NCI-H2171 (cell line): Measurements from ENCODE around the gene RNF25.

Source experiments
- DNase-seq: peaks from one replicate; lab custom pipeline; 2025; lab: John Stamatoyannopoulos, UW

The RNF25 gene, protein sequence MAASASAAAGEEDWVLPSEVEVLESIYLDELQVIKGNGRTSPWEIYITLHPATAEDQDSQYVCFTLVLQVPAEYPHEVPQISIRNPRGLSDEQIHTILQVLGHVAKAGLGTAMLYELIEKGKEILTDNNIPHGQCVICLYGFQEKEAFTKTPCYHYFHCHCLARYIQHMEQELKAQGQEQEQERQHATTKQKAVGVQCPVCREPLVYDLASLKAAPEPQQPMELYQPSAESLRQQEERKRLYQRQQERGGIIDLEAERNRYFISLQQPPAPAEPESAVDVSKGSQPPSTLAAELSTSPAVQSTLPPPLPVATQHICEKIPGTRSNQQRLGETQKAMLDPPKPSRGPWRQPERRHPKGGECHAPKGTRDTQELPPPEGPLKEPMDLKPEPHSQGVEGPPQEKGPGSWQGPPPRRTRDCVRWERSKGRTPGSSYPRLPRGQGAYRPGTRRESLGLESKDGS

DNA sequence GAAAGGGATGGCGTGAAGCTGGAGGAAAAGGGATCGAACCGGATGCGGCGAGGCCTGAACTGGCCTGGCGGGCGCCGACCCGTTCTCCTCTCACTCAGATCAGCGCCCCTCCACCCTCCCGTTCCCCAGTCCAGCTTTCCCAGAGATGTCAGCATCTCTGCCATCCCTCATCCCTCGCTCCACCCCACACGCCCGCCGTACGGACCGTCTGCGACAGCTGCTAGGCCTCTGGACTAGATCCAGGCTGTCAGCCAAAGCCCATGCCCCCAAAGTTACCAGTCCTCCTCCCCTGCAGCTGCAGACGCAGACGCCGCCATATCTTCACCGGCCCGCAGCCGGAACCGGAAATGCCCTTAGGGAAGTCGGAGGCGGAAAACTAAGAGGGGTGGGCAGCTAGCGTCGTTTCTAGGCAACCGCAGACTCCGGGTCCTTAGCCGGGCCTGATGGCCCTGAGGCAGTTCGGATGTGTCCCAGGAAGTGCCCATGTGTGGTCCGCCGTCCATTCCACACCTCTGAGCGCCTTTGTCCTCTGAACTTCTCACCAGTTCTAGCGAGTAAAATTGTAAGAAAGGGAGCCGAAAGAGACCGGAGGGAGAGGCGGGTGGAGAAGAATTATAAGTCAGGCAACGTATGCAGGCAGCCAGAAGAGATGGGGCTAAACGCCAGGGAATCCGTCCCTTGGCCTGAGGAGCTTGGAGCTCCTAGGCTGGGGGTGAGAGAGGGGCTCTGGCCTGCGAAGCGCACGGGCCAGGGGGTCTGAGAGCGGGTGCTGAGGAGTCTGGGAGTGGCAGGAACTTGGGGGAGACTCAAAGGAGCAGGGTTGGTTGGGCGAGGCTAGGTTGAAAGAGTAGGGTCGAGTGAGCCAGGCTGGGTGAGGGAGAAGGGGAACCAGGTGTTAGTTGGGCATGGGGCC lies at the start of gene RNF25, which contains the start of gene STK36:
Gene RNF25, minus strand, starts transcription at position 349 of the 913 bp plus-strand sequence. Its CDS starts 32 bp downstream, at position 317.
Gene STK36, plus strand, starts transcription at position 433 of the 913 bp plus-strand sequence. CDS start 744 bp downstream, outside the sequence.
- peak; percentile 91 for DNase-seq

DNA sequence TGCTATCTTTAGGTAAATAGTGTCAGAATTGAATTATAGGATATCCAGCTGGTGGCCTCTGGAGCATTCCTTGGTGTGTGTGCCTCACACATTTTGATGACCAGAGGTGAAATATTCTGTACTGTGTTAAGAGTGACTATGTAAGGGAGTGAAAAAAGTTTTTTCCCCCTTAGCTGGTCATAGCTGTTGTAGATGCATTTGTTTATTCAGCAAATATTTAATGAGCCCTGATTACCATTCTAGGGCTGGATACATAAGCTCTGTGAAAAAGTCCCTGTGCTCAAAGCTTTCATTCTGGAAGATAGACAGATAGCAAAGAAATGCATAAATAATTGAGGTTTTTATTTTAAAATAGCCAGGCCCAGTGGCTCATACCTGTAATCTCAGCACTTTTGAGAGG lies 49.7 kb upstream of the RNF25 start:
- no peak for DNase-seq

DNA sequence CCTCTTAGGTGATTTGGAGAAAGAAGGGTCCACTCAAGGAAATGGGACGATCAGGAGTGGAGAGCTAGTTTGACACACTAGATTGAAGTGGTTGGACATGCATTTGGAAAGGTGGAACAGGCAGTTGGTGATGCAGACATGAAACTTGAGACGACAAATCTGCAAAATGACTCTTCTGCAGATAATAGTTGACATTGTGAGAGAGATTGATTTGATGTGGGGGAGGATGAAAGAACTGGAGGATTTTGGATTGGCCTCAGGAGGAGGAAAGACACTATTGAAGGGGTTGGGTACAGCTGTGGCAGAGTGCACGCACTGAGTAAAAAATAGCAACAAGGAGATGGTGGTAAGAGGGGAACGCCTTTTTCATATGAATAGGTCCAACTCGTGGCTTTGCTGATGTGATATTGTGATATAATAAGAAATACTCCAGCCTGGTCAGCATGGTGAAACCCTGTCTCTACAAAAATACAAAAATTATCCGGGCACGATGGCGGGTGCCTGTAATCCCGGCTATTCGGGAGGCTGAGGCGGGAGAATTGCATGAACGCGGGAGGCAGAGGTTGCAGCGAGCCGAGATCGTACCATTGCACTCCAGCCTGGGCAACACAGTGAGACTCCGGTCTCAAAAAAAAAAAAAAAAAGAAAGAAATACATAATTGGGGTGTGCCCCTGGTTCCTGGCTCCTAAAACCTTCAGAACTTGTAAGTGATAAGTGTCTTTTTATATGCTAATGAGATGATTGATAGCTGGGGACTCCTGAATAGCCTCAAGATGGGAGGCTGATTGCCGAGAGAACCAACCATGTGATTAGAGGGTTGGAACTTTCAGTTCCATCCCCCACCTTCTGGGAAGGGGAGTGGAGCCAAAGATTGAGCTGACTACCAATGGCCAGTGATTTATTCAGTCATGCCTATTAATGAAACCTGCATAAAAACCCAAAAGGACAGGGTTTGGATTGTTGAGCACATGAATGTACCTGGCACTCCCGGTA lies 48.5 kb upstream of the RNF25 start:
- no peak for DNase-seq

DNA sequence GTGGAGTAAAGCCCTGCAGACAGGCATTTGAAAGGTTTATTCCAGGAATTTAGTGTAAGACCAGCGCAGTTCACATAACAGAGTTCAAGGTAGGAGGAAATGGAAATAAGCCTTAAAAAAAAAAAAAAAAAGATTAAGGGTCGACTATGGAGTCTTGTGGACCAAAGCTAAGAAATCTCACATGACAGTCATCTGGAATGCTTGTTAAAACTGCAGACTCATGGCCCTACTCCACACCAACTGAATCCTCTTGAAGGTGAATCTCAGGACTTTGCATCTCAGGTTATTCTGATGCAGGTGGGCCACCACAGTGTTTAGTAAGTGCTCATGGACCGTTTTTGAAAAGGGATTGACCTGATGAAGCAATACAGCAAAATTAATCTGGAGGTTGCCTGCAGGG lies 47.7 kb upstream of the RNF25 start:
- DNase-seq: no peak

DNA sequence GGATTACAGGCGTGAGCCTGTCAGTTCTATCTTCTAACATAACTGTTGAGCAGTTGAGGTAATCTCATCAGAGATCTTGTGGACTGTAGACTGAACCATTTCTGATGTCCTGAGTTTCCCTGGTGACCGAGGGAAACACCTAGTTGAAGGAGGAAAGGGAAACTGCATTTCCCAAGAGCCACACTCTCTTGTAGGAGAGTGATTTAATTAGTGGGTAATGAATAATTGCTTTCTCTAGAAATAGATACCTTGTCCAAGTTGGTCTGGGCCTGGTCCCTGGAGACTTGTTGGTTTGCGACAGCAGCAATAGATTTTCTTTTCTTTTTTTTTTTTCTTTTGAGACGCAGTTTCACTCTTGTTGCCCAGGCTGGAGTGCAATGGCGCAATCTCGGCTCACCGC lies 46.3 kb upstream of the RNF25 start:
- no peak for DNase-seq

DNA sequence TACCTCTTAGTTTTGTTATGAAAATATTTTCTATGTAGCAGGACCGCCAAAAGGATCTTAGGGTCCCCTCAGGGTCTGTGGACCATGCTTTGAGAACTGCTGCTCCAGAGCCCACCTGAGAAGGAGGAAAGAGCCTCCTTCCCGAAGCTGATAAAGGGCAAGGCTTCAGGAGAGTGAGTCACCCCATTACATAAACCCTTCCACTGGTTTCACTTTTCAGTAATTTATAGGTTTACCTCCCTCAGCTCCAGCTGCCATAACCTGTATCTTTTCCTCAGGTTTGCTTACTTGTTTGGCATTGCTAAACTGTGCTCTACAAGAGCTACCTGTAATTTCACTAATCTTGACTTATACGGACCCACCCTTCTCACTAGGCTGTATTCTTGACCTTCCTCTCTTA lies 45.5 kb upstream of the RNF25 start:
- DNase-seq: no peak

DNA sequence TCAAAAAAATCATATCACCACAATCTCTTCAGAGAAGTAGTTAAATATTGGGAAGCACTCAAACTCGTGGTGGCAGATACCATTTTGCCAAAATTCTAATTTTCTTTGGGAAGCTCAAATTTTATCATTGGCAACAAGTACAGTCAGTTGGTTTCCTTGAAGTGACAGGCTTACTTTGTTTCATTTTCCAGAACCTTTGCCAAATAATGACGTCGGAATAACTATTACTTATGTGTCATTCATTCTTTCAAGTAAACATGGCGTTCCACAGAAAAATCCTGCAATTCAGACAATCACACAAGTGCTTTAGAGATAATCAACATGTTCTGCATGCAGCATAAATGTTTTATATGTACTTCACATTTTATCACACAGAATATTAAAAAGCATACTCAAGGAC lies 44.3 kb upstream of the RNF25 start:
- no peak for DNase-seq

DNA sequence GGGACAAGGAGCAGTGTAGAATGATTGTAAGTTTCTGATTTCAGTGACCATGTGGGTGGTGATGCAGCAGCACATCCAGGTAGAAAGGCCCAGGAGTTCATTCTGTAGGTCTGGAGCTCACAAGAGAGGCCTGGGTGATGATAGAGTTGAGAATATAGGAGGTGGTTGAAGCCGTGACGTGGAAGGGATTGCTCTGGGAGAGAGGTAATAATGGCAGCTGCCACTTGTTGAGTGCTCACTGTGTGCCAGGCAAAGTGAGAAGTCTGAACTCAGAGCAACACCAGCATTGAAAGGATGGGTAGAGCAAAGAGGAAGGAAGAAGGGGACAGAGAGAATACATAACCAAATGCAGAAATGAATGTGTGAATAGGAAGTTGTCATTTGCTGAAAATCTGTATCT lies 42.1 kb upstream of the RNF25 start:
- DNase-seq: no peak

DNA sequence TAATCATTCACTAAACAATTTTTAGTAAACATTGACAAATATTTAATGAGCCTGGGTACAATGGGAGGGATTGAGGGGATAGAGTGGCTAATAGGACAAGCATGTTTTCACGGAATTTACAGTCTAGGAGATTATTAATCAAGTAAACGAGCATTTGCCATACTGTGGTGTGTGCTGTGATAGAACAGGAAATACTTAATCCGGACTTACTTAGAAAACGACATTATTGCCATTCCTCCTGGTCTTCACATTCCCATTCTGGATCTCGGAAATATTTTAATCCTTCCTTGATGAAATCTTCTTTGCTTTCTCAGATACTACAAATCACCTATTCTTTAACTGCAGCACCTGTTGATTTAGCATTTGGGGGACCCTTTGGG lies 39.7 kb upstream of the RNF25 start:
- DNase-seq: no peak

DNA sequence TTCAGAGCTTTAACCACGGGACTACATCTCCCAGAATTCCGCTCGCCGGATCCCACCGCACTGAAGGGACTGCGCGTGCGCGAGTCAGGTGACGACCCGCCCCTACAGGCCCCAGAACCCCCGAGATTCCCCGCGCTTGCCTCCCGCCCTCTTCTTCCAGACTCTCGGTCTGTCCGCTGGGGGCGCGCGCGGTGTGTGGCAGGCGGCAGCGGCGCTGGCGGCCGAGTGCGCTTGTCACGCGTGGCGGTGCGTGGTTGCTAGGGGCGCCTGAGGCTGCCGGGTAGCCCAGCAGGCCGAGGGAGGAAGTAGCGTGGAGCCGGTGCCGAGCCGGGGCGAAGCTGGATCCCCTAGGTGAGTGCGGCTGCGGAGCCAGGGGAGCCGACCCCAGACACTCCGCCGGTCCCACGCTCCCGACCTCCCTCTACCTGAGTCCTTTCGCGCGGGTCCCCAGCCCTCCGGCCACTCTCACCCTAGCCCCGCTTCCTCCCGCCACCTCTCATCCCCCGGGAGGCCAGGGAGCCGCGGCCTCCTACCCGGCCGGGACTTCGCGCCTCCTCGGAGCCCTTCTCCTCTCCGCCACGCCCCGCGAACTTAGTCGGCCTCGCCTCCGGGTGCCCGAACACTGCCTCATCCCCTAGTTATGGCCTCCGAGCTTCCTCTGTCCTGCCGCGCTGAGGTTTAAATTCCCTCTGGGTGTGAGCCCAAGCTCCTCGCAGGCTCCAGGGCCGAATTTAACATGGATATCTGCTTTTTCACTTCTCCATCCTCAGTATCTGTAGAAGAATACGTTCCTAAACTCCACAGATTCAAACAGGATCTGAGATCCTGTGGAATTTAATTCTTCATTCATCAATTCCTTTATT lies 39.1 kb upstream of the RNF25 start, which contains the start of gene TTLL4:
Gene TTLL4, plus strand, starts transcription at position 149 of the 863 bp plus-strand sequence. CDS start 26,842 bp downstream, outside the sequence.
- peak; percentile 96 for DNase-seq

DNA sequence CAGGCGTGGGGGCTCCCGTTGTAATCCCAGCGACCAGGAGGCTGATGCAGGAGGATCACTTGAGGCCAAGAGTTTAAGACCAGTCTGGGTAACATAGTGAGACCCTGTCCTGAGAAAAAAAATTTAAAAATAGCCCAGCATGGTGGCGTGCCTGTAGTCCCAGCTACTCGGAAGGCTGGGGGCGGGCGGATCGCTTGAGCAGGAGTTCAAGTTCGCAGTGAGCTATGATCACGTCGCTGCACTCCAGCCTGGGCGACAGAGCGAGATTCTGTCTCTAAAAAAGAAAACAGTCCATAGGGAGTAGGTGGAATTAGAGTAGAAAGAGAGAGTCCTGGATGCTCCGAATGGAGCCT lies 38.5 kb upstream of the RNF25 start:
- no peak for DNase-seq

DNA sequence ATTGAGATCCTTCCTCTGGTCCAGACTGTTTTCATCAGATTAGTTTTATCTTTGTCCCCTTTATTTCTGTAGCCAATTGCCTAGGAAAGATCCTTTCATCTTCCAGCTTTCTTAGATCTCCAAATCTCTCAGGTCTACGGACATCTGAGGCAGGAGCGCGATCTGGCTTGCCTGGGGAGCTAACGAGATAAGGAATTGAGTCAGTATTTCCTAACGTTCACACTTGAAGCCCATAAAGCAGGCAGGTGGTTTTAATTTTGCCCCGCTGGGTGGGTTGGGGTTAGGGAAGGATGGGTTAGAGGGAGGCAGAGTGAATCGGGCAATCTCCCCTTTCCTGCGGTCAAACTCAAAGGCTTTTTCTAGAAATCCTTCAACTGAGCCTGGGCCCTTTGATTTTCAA lies 38.1 kb upstream of the RNF25 start:
- no peak for DNase-seq

DNA sequence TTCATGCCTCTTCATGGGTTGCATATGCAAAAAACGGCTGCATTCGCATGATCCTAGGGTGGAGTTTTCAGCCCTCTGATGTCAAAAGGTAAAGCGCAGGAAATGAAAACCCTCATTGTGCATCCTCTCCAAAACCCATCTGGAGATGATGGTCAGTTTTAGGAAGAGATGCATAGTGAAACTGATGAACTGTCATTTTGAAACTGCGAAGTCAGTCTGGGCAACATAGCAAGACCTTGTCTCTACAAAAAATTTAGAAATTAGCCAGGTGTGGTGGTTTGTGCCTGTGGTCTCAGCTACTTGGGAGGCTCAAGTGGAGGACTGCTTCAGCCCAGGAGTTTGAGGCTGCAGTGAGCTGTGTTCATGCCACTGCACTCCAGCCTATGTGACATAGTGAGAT lies 36.3 kb upstream of the RNF25 start:
- DNase-seq: no peak

DNA sequence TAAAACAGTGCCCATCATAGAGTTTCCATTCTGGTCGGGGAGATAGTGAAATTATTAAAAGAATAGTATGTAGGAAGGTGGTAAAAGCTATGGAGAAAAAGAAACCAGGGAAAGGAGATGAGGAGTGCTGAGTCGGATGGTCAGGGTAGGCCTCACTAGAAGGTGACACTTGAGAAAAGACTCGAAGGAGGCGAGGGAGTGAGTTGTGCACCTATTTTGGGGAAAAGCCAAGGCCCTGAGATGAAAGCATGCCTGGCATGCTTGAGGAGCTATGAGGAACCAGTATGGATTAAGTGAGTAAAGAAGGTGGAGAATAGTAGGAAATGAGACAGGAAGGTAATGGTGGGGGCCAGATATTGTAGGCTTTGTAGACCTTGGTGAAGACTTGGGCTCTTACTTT lies 31.5 kb upstream of the RNF25 start:
- no peak for DNase-seq

DNA sequence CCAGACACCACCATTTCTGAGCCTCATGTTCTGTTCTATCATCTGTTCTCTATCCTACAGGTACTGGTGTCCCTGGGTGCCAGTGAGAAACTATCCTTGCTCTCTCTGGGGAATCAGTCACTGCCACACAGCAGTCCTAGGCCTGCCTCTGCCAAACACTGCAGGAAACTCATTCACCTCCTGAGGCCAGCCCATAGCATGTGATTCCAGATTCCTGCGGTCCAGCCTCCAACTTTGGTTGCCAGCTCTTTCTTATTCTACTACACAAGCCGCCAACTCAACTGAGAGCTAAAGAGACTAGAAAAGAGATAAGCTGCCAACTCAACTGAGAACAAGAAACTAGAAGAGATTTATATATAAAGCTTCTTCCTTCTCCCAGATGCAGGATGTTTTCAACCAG lies 30.0 kb upstream of the RNF25 start:
- no peak for DNase-seq

DNA sequence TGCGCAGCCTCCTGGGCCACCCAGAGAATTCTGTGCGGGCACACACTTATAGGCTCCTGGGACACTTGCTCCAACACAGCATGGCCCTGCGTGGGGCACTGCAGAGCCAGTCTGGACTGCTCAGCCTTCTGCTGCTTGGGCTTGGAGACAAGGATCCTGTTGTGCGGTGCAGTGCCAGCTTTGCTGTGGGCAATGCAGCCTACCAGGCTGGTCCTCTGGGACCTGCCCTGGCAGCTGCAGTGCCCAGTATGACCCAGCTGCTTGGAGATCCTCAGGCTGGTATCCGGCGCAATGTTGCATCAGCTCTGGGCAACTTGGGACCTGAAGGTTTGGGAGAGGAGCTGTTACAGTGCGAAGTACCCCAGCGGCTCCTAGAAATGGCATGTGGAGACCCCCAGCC lies 27.1 kb upstream of the RNF25 start:
- no peak for DNase-seq

DNA sequence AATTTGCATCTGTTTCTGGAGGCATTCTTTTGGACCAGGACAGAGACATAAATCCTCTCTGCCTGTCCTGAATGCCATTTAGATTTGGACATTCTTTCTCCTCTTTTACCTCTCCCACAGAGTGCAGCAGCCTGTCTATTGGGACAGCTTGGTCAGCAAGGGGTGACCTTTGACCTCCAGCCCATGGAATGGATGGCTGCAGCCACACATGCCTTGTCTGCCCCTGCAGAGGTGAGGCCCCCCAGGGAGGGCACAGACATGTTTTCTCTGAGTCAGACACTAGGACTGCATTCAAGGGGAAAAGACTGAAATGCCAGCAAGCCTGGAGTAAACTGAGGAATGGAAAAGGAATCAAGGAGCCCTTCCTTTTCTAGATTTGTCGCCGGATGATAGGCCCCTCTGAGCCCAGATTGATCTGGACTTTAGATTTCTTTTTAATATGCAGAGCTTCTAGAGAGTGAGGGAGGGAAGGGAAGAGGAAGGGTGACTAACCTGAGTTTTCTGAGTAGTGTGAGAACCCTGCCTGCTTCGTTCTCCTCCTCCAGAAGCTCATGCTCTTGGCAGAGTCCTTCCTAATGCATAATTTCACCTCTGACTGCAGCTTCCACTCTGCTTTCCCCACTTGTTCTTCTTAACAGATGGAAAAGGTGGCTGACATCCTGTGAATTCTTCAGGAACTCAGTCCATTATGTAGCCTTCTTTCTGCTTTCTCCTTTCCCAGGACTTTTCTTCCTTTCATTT lies 22.8 kb upstream of the RNF25 start:
- no peak for DNase-seq

DNA sequence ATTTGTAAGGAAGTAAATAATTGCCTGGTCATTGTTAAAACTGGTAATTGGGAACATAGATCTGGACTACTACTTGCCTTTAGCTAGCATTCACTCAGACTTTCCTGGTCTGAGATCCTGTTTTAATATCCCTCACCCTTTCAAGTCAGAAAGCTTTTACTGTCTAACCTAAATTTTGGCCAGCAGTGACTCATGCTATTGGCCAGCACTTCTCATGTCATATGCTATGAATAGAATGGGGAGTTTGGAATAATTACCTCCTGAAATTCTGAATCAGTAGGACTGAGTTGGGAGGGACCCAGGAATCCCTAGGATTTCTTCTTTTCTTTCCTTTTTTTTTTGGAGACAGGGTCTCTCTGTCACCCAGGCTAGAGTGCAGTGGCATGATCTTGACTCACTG lies 19.4 kb upstream of the RNF25 start:
- no peak for DNase-seq

DNA sequence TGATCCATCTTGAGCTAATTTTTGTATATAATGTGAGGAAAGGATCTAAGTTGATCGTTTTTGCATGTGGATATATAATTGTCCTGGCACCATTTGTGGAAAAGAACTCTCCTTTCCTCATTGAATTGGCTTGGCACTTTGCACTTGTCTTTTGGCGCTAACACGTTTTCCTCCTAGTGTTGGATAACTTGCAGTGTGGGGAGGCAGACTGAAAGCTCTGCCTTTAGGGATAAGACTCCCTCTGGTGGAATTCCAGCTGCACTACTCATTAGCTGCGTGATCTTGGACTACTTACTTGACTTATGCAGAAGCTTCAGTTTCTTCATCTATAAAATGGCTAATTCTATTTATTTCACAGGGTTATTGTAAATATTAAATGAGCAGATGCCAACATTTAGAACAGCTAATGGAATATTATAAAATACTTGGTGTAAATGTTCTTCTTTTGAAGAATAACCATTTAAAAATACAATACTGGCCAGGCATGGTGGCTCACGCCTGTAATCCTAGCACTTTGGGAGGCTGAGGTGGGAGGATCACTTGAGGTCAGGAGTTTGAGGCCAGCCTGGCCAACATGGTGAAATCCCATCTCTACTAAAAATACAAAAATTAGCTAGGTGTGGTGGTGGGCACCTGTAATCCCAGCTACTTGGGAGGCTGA lies 15.7 kb upstream of the RNF25 start:
- DNase-seq: peak; percentile 69
